Rectal smooth muscle tissue (tissue), 1 donor: ENCODE results near the gene ABHD15.

Experiments used
- H3K27ac ChIP-seq: one replicate; pipeline ENCODE4 v1.7.0; 2013; ENCODE audit warnings: low read depth, low read length, inconsistent platforms
- H3K27me3 ChIP-seq: one replicate; pipeline ENCODE4 v1.7.0; 2013; ENCODE audit warnings: low read length; ENCODE audit not compliant: control insufficient read depth, insufficient read depth
- H3K36me3 ChIP-seq: one replicate; pipeline ENCODE4 v1.7.0; 2013; ENCODE audit warnings: low read length; ENCODE audit not compliant: control insufficient read depth, insufficient read depth
- H3K4me1 ChIP-seq: one replicate; pipeline ENCODE4 v1.7.0; 2013; ENCODE audit warnings: low read length; ENCODE audit not compliant: control insufficient read depth, insufficient read depth
- H3K4me3 ChIP-seq: one replicate; pipeline ENCODE4 v1.7.0; 2013; ENCODE audit warnings: low read length
- H3K9ac ChIP-seq: one replicate; pipeline ENCODE4 v1.7.0; 2013; ENCODE audit warnings: low read length

Gene ABHD15

GRCh38 chr17:29546830-29547229 is 20.0 kb downstream of the ABHD15 start:
- no peaks in the 10 kb centered on the region for H3K4me1 ChIP-seq
- no peak overlapping the region for H3K4me3 ChIP-seq
- H3K27me3 ChIP-seq: no peaks in the 10 kb centered on the region
- H3K9ac ChIP-seq: no peak overlapping the region
- peaks cover 10% of the 10 kb centered on the region for H3K36me3 ChIP-seq
- no peak overlapping the region for H3K27ac ChIP-seq

- Histone ChIP-seq H3K36me3 (peaks cover 10% of the 10 kb centered on the region), H3K4me3 (no peak overlapping the region), H3K4me1 (no peaks in the 10 kb centered on the region), H3K27me3 (no peaks in the 10 kb centered on the region), H3K27ac (no peak overlapping the region), H3K9ac (no peak overlapping the region)
These were observed 20.8 kb downstream of the ABHD15 start for GRCh38 chr17:29546085-29546484.

GRCh38 chr17:29544066-29544465 is 22.8 kb downstream of the ABHD15 start:
- Histone ChIP-seq H3K27ac (no peak overlapping the region), H3K36me3 (peaks cover 10% of the 10 kb centered on the region), H3K4me1 (no peaks in the 10 kb centered on the region)

GRCh38 chr17:29533976-29534375 is 32.9 kb downstream of the ABHD15 start:
- Histone ChIP-seq H3K36me3 (peaks cover 7% of the 10 kb centered on the region), H3K27ac (no peak overlapping the region), H3K9ac (no peak overlapping the region)

More at GRCh38 chr17:29544066-29544465, 22.8 kb downstream of the ABHD15 start:
- no peak overlapping the region for H3K9ac ChIP-seq
- H3K4me3 ChIP-seq: no peak overlapping the region
- H3K27me3 ChIP-seq: no peaks in the 10 kb centered on the region

GRCh38 chr17:29526322-29526721 is 40.5 kb downstream of the ABHD15 start:
- peaks cover 7% of the 10 kb centered on the region for H3K36me3 ChIP-seq
- no peak overlapping the region for H3K9ac ChIP-seq

More at GRCh38 chr17:29533976-29534375, 32.9 kb downstream of the ABHD15 start:
- Histone ChIP-seq H3K27me3 (no peaks in the 10 kb centered on the region), H3K4me3 (no peak overlapping the region), H3K4me1 (no peaks in the 10 kb centered on the region)

GRCh38 chr17:29524692-29525091 is 42.1 kb downstream of the ABHD15 start:
- H3K27me3 ChIP-seq: no peaks in the 10 kb centered on the region
- no peak overlapping the region for H3K4me3 ChIP-seq
- H3K27ac ChIP-seq: no peak overlapping the region
- peaks cover 3% of the 10 kb centered on the region for H3K36me3 ChIP-seq
- no peaks in the 10 kb centered on the region for H3K4me1 ChIP-seq
- H3K9ac ChIP-seq: no peak overlapping the region

More at GRCh38 chr17:29526322-29526721, 40.5 kb downstream of the ABHD15 start:
- Histone ChIP-seq H3K4me1 (no peaks in the 10 kb centered on the region), H3K27ac (no peak overlapping the region), H3K27me3 (no peaks in the 10 kb centered on the region), H3K4me3 (no peak overlapping the region)

- Histone ChIP-seq H3K9ac (no peak overlapping the region), H3K36me3 (peaks cover 17% of the 10 kb centered on the region), H3K4me1 (no peaks in the 10 kb centered on the region), H3K4me3 (no peak overlapping the region), H3K27ac (no peak overlapping the region), H3K27me3 (no peaks in the 10 kb centered on the region)
These were observed 48.5 kb downstream of the ABHD15 start for GRCh38 chr17:29518359-29518758.

GRCh38 chr17:29514792-29515191 is 52.0 kb downstream of the ABHD15 start:
- H3K27me3 ChIP-seq: no peaks in the 10 kb centered on the region
- H3K36me3 ChIP-seq: peaks cover 17% of the 10 kb centered on the region
- no peak overlapping the region for H3K9ac ChIP-seq
- no peaks in the 10 kb centered on the region for H3K4me1 ChIP-seq
- H3K27ac ChIP-seq: no peak overlapping the region
- H3K4me3 ChIP-seq: no peak overlapping the region

GRCh38 chr17:29510953-29511352 is 55.9 kb downstream of the ABHD15 start:
- Histone ChIP-seq H3K4me3 (no peak overlapping the region), H3K27ac (no peak overlapping the region), H3K27me3 (no peaks in the 10 kb centered on the region), H3K9ac (no peak overlapping the region), H3K36me3 (peaks cover 4% of the 10 kb centered on the region), H3K4me1 (no peaks in the 10 kb centered on the region)
